Right lobe of liver (tissue), 6 donors: Measurements from ENCODE around the gene AKAP13. TPM values are rescaled to one million over a fixed set of nuclear protein-coding genes. Genes with fewer than 3 reads are reported as not detected.

ENCODE experiments used
- ATAC-seq, 4 donors: fragments of 200-7000 bp; cut with Tn5 transposase; one replicate each; pipeline ENCODE4 v1.9.1; 2020; ENCODE audit warnings: mild to moderate bottlenecking in 4 of 4, moderate library complexity in 4 of 4
- DNase-seq, 3 donors: peaks; one replicate each; pipeline ENCODE4 v3.0.0-alpha.2; 2020
- H3K27ac ChIP-seq, 3 donors: fragments of 200-600 bp; one replicate each; pipeline ENCODE4 v1.8.0; 2022
- H3K27me3 ChIP-seq, 2 donors: fragments of 200-600 bp; one replicate each; pipeline ENCODE4 v1.8.0; 2022
- H3K36me3 ChIP-seq, 4 donors: fragments of 200-600 bp; sonication (generic) in 1 of 4; one replicate each; pipeline versions ENCODE4 v1.5.1 to v1.8.0; 2017 to 2022; ENCODE audit warnings: control low read depth in 1 of 4
- H3K4me1 ChIP-seq, 4 donors: fragments of 200-600 bp; sonication (generic) in 1 of 4; one replicate each; pipeline versions ENCODE4 v1.5.1 to v1.8.0; 2017 to 2022; ENCODE audit warnings: control low read depth in 1 of 4
- H3K4me3 ChIP-seq, 3 donors: fragments of 200-600 bp; one replicate each; pipeline ENCODE4 v1.8.0; 2022
- H3K9me3 ChIP-seq, 4 donors: fragments of 200-600 bp; sonication (generic) in 1 of 4; one replicate each; pipeline versions ENCODE4 v1.5.1 to v1.8.0; 2017 to 2022; ENCODE audit warnings: control low read depth in 1 of 4
- CTCF ChIP-seq, 4 donors: fragments of 200-600 bp in 3 of 4; fragments of 450-650 bp in 1 of 4; IDR thresholded peaks; one replicate each; pipeline versions ENCODE4 v1.5.1 to v1.8.0; 2016 to 2022; ENCODE audit warnings: antibody characterized with exemption in 4 of 4, mild to moderate bottlenecking in 2 of 4
- POLR2A ChIP-seq: fragments of 450-650 bp; IDR thresholded peaks from one replicate; pipeline ENCODE4 v1.6.1; 2017; ENCODE audit warnings: antibody characterized with exemption, mild to moderate bottlenecking
- WGBS: methylation state at CpG from one replicate; pipeline ENCODE4 v1.1.6; 2018; ENCODE audit warnings: low coverage, low lambda C conversion rate; ENCODE audit not compliant: insufficient coverage; ENCODE audit errors: missing lambda C conversion rate; 5-methylcytosine and 5-hydroxymethylcytosine counted together
- intact Hi-C, 2 donors: fragments of 100-400 bp; cut with DNase I; formaldehyde crosslinking; loops; one replicate each; pipeline versions ENCODE4 v1.11.2 to v1.14.1; 2022
- total RNA-seq, 6 experiments: library from RNA; depleted of rRNA in 2 of 6; stranded (reverse); fragments of >200 nt in 2 of 6; fragmentation: NEBNext Ultra II Directional in 3 of 6; extraction: Animal tissue kit (Norgen Biotek cat#: 25700) in 3 of 6; gene quantifications; one replicate each; pipeline versions ENCODE4 v1.1.0 to v1.2.4, GENCODE V29; 2016 to 2023
- donor health status: DM: no; HTN: yes; CAD: no.
- donor health status: DM: no; HTN: no; CAD: no.
- donor health status: DM: no; HTN: no; CAD: no.
- donor health status: DM: no; HTN: yes; CAD: no.
- donor health status: DM: no; HTN: yes; CAD: no.

AKAP13 gene
- total RNA-seq, 6 experiments from 2014 or later: 50.1 to 73.1 (median 63.9) TPM

GRCh38 chr15:85536341-85536740 is 155.9 kb downstream of the AKAP13 start:
- Histone ChIP-seq H3K27me3 (no peaks in the 10 kb centered on the region), H3K4me3 (no peak overlapping the region), H3K27ac (no peak overlapping the region), H3K36me3 (no peaks in the 10 kb centered on the region), H3K9me3 (no peaks in the 10 kb centered on the region), H3K4me1 (peaks cover 0 to 27% (median 6%) of the 10 kb centered on the region in 4 donors)
- no peak for TF ChIP-seq POLR2A
- TF ChIP-seq CTCF (IDR thresholded peaks at IDR 0.05): no peak
- no peak for ATAC-seq
- 70% methylated on average over 4 of the region's 4 CpGs for WGBS
- no peak for DNase-seq
- intact Hi-C loops: no loop called here

GRCh38 chr15:85539491-85539890 is 159.1 kb downstream of the AKAP13 start:
- no peak for TF ChIP-seq CTCF (IDR thresholded peaks at IDR 0.05)
- TF ChIP-seq POLR2A: no peak
- no peak for ATAC-seq
- Histone ChIP-seq H3K4me3 (no peak overlapping the region), H3K9me3 (no peaks in the 10 kb centered on the region), H3K27ac (no peak overlapping the region), H3K27me3 (no peaks in the 10 kb centered on the region), H3K36me3 (no peaks in the 10 kb centered on the region), H3K4me1 (peaks cover 0 to 12% (median 0%) of the 10 kb centered on the region in 4 donors)
- no peak for DNase-seq
- intact Hi-C loops: no loop called here

GRCh38 chr15:85540085-85540797 is 159.8 kb downstream of the AKAP13 start:
- DNase-seq (no peak), ATAC-seq (no peak)
- Histone ChIP-seq H3K27ac (no peak overlapping the region), H3K36me3 (no peaks in the 10 kb centered on the region), H3K4me3 (no peak overlapping the region), H3K27me3 (no peaks in the 10 kb centered on the region), H3K9me3 (no peaks in the 10 kb centered on the region), H3K4me1 (peaks cover 0 to 6% (median 0%) of the 10 kb centered on the region in 4 donors)
- intact Hi-C loops: no loop called here
- WGBS: 83% methylated on average over 4 of the region's 6 CpGs
- TF ChIP-seq CTCF (IDR thresholded peaks at IDR 0.05): no peak
- no peak for TF ChIP-seq POLR2A

- intact Hi-C loops: no loop called here
- Histone ChIP-seq H3K27me3 (no peaks in the 10 kb centered on the region), H3K4me1 (no peaks in the 10 kb centered on the region), H3K27ac (no peak overlapping the region), H3K9me3 (no peaks in the 10 kb centered on the region), H3K4me3 (no peak overlapping the region), H3K36me3 (no peaks in the 10 kb centered on the region)
- no peak for DNase-seq
- no peak for ATAC-seq
- WGBS: 85% methylated on average over 1 of the region's 1 CpG
- TF ChIP-seq CTCF (IDR thresholded peaks at IDR 0.05) (no peak), POLR2A (no peak)
Observed at GRCh38 chr15:85541744-85542143, 161.3 kb downstream of the AKAP13 start.

- Histone ChIP-seq H3K36me3 (no peaks in the 10 kb centered on the region), H3K9me3 (no peaks in the 10 kb centered on the region), H3K27me3 (no peaks in the 10 kb centered on the region), H3K4me3 (no peak overlapping the region), H3K4me1 (no peaks in the 10 kb centered on the region), H3K27ac (no peak overlapping the region)
- DNase-seq (no peak), ATAC-seq (no peak)
- WGBS: 89% methylated on average over 3 of the region's 3 CpGs
- no peak for TF ChIP-seq CTCF (IDR thresholded peaks at IDR 0.05)
- no peak for TF ChIP-seq POLR2A
- intact Hi-C loops: no loop called here
Observed at GRCh38 chr15:85542488-85542887, 162.1 kb downstream of the AKAP13 start.
